ENCODE results near the gene TENM4.

DNA sequence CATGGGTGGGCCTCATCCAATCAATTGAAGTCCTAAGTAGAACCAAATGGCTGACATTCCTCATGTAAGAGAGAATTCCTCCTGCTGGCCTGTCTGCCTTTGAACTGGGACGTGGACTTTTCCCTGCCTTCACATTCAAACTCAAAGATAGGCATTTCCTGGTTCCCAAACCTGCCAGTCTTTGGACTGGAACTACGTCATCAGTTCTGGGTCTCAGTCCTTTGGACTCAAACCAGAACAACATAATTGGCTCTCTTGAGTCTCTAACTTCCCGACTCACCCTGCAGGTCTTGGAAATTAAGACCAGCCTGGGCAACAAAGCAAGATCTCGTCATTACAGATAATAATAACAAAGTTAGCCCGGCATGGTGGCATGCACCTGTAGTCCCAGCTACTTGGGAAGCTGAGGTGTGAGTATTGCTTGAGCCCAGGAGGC lies 827.4 kb downstream of the TENM4 start:
- TF ChIP-seq, protein P1, sequence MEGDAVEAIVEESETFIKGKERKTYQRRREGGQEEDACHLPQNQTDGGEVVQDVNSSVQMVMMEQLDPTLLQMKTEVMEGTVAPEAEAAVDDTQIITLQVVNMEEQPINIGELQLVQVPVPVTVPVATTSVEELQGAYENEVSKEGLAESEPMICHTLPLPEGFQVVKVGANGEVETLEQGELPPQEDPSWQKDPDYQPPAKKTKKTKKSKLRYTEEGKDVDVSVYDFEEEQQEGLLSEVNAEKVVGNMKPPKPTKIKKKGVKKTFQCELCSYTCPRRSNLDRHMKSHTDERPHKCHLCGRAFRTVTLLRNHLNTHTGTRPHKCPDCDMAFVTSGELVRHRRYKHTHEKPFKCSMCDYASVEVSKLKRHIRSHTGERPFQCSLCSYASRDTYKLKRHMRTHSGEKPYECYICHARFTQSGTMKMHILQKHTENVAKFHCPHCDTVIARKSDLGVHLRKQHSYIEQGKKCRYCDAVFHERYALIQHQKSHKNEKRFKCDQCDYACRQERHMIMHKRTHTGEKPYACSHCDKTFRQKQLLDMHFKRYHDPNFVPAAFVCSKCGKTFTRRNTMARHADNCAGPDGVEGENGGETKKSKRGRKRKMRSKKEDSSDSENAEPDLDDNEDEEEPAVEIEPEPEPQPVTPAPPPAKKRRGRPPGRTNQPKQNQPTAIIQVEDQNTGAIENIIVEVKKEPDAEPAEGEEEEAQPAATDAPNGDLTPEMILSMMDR (IDR thresholded peaks at IDR 0.05), result no peak
- TF ChIP-seq, protein P2, sequence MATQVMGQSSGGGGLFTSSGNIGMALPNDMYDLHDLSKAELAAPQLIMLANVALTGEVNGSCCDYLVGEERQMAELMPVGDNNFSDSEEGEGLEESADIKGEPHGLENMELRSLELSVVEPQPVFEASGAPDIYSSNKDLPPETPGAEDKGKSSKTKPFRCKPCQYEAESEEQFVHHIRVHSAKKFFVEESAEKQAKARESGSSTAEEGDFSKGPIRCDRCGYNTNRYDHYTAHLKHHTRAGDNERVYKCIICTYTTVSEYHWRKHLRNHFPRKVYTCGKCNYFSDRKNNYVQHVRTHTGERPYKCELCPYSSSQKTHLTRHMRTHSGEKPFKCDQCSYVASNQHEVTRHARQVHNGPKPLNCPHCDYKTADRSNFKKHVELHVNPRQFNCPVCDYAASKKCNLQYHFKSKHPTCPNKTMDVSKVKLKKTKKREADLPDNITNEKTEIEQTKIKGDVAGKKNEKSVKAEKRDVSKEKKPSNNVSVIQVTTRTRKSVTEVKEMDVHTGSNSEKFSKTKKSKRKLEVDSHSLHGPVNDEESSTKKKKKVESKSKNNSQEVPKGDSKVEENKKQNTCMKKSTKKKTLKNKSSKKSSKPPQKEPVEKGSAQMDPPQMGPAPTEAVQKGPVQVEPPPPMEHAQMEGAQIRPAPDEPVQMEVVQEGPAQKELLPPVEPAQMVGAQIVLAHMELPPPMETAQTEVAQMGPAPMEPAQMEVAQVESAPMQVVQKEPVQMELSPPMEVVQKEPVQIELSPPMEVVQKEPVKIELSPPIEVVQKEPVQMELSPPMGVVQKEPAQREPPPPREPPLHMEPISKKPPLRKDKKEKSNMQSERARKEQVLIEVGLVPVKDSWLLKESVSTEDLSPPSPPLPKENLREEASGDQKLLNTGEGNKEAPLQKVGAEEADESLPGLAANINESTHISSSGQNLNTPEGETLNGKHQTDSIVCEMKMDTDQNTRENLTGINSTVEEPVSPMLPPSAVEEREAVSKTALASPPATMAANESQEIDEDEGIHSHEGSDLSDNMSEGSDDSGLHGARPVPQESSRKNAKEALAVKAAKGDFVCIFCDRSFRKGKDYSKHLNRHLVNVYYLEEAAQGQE (IDR thresholded peaks at IDR 0.05; ENCODE audit: insufficient read depth in 1 of 2, low read depth in 2 of 2, low read length in 1 of 2), result no peak
